Measurements from ENCODE around the gene MCRIP1. TPM values are rescaled to one million over a fixed set of nuclear protein-coding genes. Genes with fewer than 3 reads are reported as not detected.
A peak's percentile ranks its signal among the peaks of the same experiment; 100 is the strongest.

Gene MCRIP1
- total RNA-seq, 1 experiment from 2014 or later = 159 TPM

- DNase-seq (ENCODE audit: low spot score) = peak; percentile 99
These were observed 27.9 kb upstream of the MCRIP1 start for GRCh38 chr17:81860756-81861568.

GRCh38 chr17:81859906-81860755, 27.0 kb upstream of the MCRIP1 start, which contains the start of gene P4HB:
Gene P4HB (minus strand): TSS chr17:81860535. CDS start chr17:81860471, 64 bp downstream.
- peak; percentile 49 for DNase-seq (ENCODE audit: low spot score)

GRCh38 chr17:81858967-81859905, 26.1 kb upstream of the MCRIP1 start:
- no peak for DNase-seq (ENCODE audit: low spot score)

DNA sequence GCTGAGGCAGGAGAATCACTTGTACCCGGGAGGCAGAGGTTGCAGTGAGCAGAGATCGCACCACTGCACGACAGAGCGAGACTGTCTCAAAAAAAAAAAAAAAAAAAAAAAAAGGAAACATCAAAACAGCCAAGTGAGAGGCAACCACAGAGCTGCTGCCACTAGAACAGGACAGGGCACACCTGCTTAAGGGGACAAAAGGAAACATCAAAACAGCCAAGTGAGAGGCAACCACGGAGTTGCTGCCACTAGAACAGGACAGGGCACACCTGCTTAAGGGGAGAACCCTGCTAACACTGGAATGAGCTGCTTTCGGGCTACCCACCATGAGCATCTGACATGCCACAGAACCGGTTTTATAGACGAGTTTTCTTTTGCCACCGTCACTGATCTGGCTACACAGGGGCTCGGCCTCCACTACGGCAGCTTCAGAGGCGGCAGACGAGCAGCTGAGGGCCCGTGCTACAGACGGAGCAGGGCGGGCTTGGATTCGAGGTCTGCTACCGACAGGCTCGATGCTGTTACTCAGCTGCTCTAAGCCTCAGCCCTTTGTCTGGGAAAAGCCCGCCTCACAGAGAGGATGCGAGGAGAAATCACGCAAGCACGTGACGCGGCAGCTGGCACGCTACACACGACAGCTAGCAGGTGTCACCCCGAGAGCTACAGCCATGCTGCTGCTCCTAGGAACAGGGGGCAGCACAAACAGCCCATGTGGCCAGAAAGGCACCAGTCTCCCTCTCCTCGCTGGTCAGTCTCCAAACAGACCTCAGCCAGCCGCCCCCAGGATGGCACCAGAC, 25.3 kb upstream of the MCRIP1 start:
- peak; percentile 36 for DNase-seq (ENCODE audit: low spot score)

GRCh38 chr17:81854974-81855774, 22.1 kb upstream of the MCRIP1 start:
- peak; percentile 73 for DNase-seq (ENCODE audit: low spot score)

DNA sequence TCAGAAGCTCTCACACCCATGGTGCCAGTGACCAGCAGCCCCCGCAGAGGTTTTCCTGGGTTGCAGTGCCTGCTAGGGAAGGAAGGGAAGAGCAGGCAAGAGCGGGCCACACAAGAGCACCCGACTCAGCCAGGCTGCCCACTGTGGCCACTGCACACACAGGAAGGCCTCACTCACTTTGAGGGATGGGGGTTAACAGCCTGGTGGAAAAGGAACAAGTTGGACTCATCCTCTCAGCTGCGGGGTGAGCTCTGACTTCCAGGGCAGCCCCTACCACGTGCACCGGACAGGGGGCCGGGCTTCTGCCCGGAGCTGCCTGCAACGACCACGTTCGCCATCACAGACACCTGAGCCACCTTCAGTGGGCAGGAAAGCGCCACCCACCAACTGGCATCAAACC, 19.1 kb upstream of the MCRIP1 start:
- no peak for DNase-seq (ENCODE audit: low spot score)

DNA sequence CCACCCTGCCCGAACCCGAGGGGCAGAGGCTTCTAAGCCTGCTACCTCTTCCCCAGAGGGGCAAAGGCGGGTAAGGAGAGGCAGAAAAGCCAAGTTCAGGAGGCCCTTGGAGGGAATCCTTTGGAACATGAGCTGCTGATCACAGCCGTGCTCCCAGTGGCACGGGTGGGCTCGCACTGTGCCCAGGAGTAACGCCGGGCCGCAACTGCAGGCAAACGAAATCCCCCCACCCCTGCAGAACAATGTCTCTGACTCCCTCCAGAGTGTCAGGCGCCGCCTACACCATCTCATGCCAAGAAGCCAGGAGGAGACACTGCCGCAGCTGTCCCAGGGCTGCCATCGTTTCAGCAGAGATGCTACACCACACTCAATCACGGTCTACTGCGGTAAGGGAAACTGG, 18.3 kb upstream of the MCRIP1 start:
- DNase-seq (ENCODE audit: low spot score) = no peak

- no peak for DNase-seq (ENCODE audit: low spot score)
These were observed 16.4 kb upstream of the MCRIP1 start for GRCh38 chr17:81849457-81849856.

DNA sequence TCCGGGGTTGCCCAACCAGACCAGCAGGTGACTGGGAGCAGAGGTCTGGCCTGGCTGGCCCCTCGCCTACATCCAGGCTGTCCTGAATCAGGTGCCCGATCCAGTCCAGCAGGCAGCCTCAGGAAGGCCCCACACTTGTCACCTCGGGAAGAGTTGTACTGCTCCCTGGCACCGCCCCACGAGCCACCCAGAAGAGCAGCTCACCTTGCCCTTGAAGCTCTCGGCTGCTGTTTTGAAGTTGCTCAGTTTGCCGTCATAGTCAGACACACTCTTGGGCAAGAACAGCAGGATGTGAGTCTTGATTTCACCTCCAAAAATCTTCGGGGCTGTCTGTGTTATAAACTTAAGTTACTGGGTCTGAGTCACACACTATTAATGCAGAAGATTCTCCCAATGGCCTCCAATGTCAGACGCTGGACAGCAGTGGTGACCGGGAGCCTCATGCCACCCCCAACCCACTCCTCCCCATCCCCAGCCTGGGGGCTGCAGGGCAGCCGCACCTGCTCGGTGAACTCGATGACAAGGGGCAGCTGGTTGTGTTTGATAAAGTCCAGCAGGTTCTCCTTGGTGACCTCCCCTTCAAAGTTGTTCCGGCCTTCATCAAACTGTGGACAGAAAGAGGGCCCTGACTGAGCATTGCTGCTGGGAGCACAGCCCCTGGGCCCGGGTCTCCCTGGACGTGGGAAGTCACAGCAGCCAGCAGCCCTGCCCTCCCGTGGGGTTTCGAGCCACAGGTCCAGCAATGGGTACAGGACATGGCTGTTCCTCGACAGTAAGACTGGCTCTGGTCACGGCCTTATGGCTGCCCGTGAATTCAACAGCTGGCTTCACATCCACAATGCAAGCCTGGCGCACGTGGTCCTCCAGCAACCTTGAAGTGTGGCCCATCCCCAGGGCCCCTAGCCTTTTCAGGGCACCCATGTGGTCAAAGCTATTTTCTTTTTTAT, 13.9 kb upstream of the MCRIP1 start:
- no peak for DNase-seq (ENCODE audit: low spot score)

GRCh38 chr17:81845881-81846742, 13.0 kb upstream of the MCRIP1 start:
- no peak for DNase-seq (ENCODE audit: low spot score)

DNA sequence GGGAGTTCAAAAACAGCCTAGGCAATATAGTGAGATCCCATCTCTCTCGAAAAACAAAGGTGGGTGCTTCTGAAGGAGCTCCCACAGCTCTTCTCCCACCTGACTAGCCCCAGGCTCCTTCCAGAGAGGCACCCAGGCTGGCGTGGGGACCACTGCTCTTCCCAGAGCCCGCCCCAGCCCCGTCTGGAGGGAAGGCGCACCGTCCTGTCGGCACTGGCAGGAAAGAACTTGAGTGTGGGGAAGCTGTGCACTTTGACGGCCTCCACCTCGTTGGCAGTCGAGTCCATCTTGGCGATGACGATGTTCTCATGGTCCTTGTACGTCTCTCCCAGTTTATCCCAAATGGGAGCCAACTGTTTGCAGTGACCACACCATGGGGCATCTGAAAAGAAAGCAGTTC, 12.3 kb upstream of the MCRIP1 start:
- DNase-seq (ENCODE audit: low spot score) = no peak

DNA sequence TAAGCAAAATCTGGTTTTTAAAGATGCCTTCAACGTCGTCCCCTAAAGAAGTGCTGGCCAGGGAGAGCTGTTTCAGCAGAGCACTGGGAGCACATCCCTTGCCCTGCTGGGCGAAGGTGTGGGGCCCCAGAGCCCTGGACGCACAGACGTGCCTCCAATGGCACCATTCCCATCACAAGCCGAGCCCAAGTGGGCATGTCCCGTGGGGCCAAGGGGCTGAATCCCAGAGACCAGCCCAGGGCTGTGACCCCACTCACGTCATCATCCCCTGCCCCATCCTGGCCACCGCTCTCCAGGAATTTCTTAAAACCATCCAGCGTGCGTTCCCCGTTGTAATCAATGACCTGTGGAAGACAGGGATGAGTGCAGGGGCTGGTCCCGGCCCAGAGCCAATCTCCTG, 11.8 kb upstream of the MCRIP1 start:
- DNase-seq (ENCODE audit: low spot score) = no peak

- no peak for DNase-seq (ENCODE audit: low spot score)
These were observed 11.3 kb upstream of the MCRIP1 start for GRCh38 chr17:81844327-81844851.

GRCh38 chr17:81843713-81844326, 10.7 kb upstream of the MCRIP1 start:
- no peak for DNase-seq (ENCODE audit: low spot score)

DNA sequence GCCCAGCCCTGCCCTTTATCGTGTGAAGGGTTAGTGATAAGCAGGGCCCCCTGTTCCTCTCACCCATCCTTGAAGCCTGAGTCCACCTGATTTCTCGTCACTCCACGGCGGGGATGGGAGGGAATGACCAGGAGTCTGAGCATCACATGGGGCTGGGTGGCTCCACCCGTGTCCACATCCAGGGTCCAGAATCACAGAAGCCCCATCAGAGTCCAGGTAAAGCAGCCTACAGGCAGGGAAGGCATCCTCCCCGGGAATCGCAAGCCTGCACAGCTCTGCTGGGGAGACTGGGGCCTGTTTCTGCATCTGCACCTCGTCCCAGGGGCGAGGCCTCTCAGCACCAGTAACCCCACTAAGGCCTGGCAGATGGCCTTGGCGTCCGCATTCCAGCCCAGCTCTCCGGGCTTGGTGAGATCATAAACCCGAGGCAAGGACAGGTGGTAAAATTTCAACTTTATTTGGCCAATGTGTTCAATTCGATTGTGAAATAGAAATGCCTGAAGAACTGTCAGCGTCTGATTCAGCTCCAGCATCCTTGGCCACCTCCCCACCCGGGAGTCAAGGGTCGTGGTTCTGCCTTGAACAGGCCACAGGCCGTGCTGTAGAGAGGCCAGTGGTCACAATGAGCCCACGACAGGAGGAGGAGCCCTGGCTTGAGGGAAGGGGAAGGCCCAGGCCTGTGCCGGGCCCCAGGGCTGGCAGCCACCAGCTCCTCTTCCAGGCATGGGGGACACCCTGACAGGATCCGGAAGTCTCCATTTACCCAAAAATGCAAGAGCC, 9.8 kb upstream of the MCRIP1 start:
- DNase-seq (ENCODE audit: low spot score) = no peak

GRCh38 chr17:81842378-81842724, 9.3 kb upstream of the MCRIP1 start:
- DNase-seq (ENCODE audit: low spot score) = no peak

Measured in HT-29 (cell line).